Left lung (tissue), 10 donors: ENCODE measurements around the gene KSR1. TPM values are rescaled to one million over a fixed set of nuclear protein-coding genes. Genes with fewer than 3 reads are reported as not detected.
A peak's percentile ranks its signal among the peaks of the same experiment; 100 is the strongest.

Source experiments
- ATAC-seq: fragments of 200-7000 bp; cut with Tn5 transposase; one replicate; pipeline ENCODE4 v1.9.1; 2020; ENCODE audit warnings: moderate library complexity
- DNase-seq, 4 donors: peaks; one replicate each; pipeline ENCODE4 v3.0.0-alpha.2; 2013 to 2020
- H3K27ac ChIP-seq, 2 donors: fragments of 200-600 bp; sonication (generic) in 1 of 2; one replicate each; pipeline versions ENCODE4 v1.5.0 to v1.8.0; 2020 to 2021
- H3K27me3 ChIP-seq, 2 donors: fragments of 200-600 bp; sonication (generic) in 1 of 2; one replicate each; pipeline versions ENCODE4 v1.5.0 to v1.8.0; 2020 to 2021
- H3K36me3 ChIP-seq, 2 donors: fragments of 200-600 bp; sonication (generic) in 1 of 2; one replicate each; pipeline versions ENCODE4 v1.5.0 to v1.8.0; 2020 to 2021
- H3K4me1 ChIP-seq, 2 donors: fragments of 200-600 bp; one replicate each; pipeline ENCODE4 v1.8.0; 2021
- H3K4me3 ChIP-seq, 2 donors: fragments of 200-600 bp; sonication (generic) in 1 of 2; one replicate each; pipeline versions ENCODE4 v1.5.0 to v1.8.0; 2020 to 2021; ENCODE audit warnings: mild to moderate bottlenecking in 1 of 2
- H3K9me3 ChIP-seq, 2 donors: fragments of 200-600 bp; sonication (generic) in 1 of 2; one replicate each; pipeline versions ENCODE4 v1.5.0 to v1.8.0; 2020 to 2021
- intact Hi-C, 2 donors: fragments of 100-400 bp; cut with DNase I; formaldehyde crosslinking; loops; one replicate each; pipeline versions ENCODE4 v1.11.2 to v1.14.2; 2022
- polyA plus RNA-seq, 6 donors: library from polyadenylated mRNA; unstranded; fragments of 120-200 nt; gene quantifications; one replicate each; pipeline ENCODE4 v1.2.1, GENCODE V29; 2013; ENCODE audit not compliant: insufficient read length in 6 of 6
- total RNA-seq, 2 donors: library from RNA; stranded (reverse); fragmentation: NEBNext Ultra II Directional; extraction: Animal tissue kit (Norgen Biotek cat#: 25700); gene quantifications; one replicate each; pipeline ENCODE4 v1.2.1, GENCODE V29; 2021
- TF ChIP-seq, protein P1 (sequence below), 2 donors: fragments of 200-600 bp; sonication (generic) in 1 of 2; IDR thresholded peaks; one replicate each; pipeline versions ENCODE4 v1.5.0 to v1.8.0; 2021; ENCODE audit warnings: antibody characterized with exemption in 2 of 2
- donor health status: DM: no; HTN: yes; CAD: no.
- donor health status: DM: no; HTN: no; CAD: no.

The KSR1 gene
- total and polyA plus RNA-seq, 8 donors, result 35.0 to 70.0 (median 62.5) TPM

DNA sequence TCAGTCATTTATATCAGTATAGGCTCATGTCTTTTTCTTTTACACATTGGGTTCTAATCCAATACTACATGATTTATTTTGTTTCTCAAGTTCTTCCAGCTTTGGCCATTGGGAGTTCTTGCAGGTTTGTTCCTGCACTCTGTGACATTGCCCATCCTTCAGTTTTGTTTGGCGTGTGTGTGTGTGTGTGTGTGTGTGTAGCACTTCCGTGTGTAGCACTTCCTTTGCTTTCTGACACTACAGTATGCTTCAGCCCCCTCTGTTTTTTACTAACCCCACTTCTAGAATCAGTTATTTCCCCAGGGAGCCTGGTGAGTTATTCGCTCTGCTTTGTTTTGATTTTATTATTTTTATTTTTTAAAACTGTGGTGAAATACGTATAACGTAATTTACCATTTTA, 99.1 kb downstream of the KSR1 start:
- Histone ChIP-seq H3K4me3 (no peak overlapping the region), H3K27me3 (no peaks in the 10 kb centered on the region), H3K4me1 (peaks cover 25 to 58% of the 10 kb centered on the region in 2 donors), H3K27ac (no peak overlapping the region), H3K9me3 (no peaks in the 10 kb centered on the region), H3K36me3 (peaks cover 0 to 5% of the 10 kb centered on the region in 2 donors)
- TF ChIP-seq, protein P1, sequence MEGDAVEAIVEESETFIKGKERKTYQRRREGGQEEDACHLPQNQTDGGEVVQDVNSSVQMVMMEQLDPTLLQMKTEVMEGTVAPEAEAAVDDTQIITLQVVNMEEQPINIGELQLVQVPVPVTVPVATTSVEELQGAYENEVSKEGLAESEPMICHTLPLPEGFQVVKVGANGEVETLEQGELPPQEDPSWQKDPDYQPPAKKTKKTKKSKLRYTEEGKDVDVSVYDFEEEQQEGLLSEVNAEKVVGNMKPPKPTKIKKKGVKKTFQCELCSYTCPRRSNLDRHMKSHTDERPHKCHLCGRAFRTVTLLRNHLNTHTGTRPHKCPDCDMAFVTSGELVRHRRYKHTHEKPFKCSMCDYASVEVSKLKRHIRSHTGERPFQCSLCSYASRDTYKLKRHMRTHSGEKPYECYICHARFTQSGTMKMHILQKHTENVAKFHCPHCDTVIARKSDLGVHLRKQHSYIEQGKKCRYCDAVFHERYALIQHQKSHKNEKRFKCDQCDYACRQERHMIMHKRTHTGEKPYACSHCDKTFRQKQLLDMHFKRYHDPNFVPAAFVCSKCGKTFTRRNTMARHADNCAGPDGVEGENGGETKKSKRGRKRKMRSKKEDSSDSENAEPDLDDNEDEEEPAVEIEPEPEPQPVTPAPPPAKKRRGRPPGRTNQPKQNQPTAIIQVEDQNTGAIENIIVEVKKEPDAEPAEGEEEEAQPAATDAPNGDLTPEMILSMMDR (IDR thresholded peaks at IDR 0.05), result no peak
- intact Hi-C loops, result no loop called here
- no peak for DNase-seq
- no peak for ATAC-seq

DNA sequence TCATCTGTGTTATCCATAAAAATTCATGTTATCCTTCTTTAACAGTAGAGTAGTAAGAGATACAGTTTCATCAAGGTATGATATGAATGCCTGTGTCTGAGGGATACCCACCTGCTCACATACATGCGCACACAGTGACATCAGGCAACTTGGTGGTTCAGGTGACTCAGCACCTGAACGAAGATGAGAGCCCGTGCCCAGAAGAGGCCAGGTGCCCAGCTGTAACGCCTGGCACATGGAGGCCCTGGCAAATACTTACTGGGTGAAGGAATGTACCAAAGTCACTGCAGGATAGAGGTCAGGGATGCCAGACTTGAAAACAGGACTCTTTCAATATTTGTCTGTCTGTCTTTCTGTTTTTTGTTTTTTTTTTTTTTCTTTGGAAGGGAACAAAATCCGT, 102.1 kb downstream of the KSR1 start:
- TF ChIP-seq, protein P1 (IDR thresholded peaks at IDR 0.05), result no peak
- DNase-seq, result no peak
- Histone ChIP-seq H3K4me1 (peaks cover 31 to 71% of the 10 kb centered on the region in 2 donors), H3K36me3 (peaks cover 0 to 5% of the 10 kb centered on the region in 2 donors), H3K4me3 (no peak overlapping the region), H3K27me3 (no peaks in the 10 kb centered on the region), H3K27ac (no peak overlapping the region), H3K9me3 (no peaks in the 10 kb centered on the region)
- intact Hi-C loops, result no loop called here
- ATAC-seq, result no peak

DNA sequence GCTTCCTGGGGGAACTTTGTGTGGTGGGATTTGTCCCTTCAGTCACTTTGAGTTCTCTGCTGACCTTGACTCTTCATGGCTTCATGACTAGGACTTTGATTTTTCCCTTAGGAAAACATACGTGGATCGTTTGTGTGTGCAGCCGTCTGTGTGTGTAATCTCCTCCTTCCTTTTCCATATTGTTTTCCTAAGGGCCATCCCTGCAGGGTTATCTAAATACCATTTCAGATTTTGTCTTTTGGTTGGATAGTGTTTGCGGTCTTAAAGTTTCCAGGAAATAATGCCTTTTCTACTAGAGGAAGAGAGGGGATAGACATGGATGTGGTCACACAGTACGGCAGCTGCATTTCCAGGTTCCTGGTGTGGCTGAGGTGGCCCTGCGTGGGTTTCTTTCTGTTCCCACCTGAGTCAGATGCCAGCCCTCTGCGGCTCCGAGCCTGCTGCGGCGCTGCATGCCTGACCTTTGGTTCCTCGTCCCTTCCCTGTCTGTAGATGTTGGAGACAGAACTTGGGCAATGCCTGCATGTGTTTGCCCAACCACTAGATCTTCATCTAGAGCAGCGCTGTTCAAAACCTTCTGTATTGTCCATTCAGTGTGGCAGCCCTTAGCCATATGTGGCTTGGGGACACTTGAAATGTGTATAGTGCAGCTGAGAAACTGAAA, 102.7 kb downstream of the KSR1 start:
- Histone ChIP-seq H3K27me3 (no peaks in the 10 kb centered on the region), H3K9me3 (no peaks in the 10 kb centered on the region), H3K4me1 (peaks cover 27 to 69% of the 10 kb centered on the region in 2 donors), H3K36me3 (peaks cover 0 to 5% of the 10 kb centered on the region in 2 donors), H3K27ac (peak overlapping the region; percentile 75 to 76), H3K4me3 (no peak overlapping the region)
- peak; percentile 38 for ATAC-seq
- TF ChIP-seq, protein P1 (IDR thresholded peaks at IDR 0.05), result no peak
- no peak for DNase-seq
- intact Hi-C loops, result no loop called here

DNA sequence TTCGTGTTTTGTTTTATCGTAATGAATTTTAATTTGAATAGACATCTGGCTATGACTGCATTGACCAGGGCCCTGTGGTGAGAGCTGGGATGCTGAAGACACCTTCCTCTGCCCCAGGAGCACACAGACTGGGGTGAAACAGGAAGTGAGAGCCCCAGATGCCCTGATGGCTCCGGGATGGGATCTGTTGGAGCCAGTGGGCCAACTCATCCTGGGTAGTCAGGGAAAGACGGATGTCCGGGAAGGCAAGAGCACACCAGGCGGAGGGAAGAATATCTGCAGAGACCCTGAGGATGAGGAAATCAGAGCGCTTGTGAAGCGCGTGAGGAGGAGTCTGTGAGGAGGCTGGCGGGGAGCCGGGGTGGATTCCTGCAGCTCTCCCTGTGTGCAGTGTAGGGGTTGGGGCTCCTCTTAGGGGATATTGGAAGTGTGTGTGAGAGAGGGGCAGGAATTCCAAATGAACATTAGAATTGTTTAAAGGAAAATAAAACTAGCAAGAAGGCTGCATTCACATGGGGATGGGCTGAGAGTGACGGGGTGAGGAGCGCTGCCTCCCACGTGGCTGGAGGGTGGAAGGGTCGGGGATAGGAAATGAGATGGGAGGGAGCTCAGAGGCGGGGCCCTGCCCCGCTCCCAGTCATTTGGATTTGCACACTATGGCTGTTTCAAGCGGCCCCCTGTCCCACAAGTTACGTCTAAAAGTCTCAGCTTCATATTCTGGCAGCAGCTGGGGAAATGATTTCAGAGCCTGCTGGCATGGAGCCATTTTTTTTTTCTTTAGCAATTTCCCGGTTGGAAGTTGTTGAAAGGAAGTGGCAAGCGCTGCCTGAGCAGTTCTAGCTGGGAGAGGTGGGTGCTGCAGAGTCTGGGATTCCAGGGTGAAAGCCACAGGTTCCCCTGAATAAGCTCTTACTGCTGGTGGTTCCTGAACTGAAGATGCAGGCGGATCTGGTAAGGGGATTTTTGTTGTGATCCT, 103.5 kb downstream of the KSR1 start:
- H3K4me3 ChIP-seq, result peak overlapping the region in 1 of 2 donors; percentile 22
- H3K27ac ChIP-seq, result peak overlapping the region; percentile 75 to 76
- peaks cover 22 to 63% of the 10 kb centered on the region in 2 donors for H3K4me1 ChIP-seq
- DNase-seq (peak in 3 of 4 donors; percentile 63 to 94 (median 94)), ATAC-seq (peak; percentile 78)
- no peaks in the 10 kb centered on the region for H3K9me3 ChIP-seq
- intact Hi-C loops, result no loop called here
- H3K36me3 ChIP-seq, result peaks cover 0 to 5% of the 10 kb centered on the region in 2 donors
- TF ChIP-seq, protein P1 (IDR thresholded peaks at IDR 0.05), result no peak
- H3K27me3 ChIP-seq, result no peaks in the 10 kb centered on the region

DNA sequence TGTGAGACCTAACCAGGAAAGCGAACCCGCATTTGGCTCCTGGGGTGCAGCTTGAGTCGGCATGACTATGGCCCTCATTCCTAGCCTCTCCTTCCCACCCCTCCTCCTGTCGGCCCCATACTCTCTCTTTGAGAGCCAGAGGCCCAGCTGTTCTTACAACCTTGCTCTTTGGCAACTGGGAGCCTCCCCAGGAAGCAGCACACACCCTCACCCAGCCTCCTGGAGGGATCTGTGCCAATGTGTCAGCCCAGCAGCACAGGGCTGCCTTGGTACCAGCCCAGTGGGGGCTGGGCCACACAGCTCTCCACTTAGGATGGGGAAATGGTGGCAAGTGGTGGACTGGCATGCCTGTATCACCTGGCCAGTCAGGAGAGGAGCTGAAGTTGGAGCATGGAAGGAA, 104.4 kb downstream of the KSR1 start:
- Histone ChIP-seq H3K27me3 (no peaks in the 10 kb centered on the region), H3K9me3 (no peaks in the 10 kb centered on the region), H3K27ac (peak overlapping the region; percentile 75 to 76), H3K4me1 (peaks cover 22 to 59% of the 10 kb centered on the region in 2 donors), H3K36me3 (peaks cover 0 to 5% of the 10 kb centered on the region in 2 donors), H3K4me3 (peak overlapping the region in 1 of 2 donors; percentile 22)
- TF ChIP-seq, protein P1 (IDR thresholded peaks at IDR 0.05), result no peak
- DNase-seq (no peak), ATAC-seq (peak; percentile 57)
- intact Hi-C loops, result no loop called here
